IMR-90 (cell line): ENCODE results near the gene TRIML2. TPM values are rescaled to one million over a fixed set of nuclear protein-coding genes. Genes with fewer than 3 reads are reported as not detected.

Experiments used
- ATAC-seq: fragments of 200-7000 bp; cut with Tn5 transposase; 2 replicates; pipeline ENCODE4 v1.9.1; 2020; ENCODE audit warnings: low read depth, mild to moderate bottlenecking, moderate library complexity
- BruUV-seq: library from RNA; stranded (reverse); fragments of 400-500 nt; replicated peaks from 2 replicates; lab custom pipeline; 2021; lab: Mats Ljungman, UMichigan
- CTCF ChIA-PET: fragments of 300-600 bp; formaldehyde crosslinking; extraction: SDS; loops from one replicate; lab custom pipeline; 2021; ENCODE audit warnings: antibody characterized with exemption; lab: Yijun Ruan, JAX
- POLR2A ChIA-PET: fragments of 300-600 bp; sonication (Branson Sonifier 250); formaldehyde crosslinking; loops from one replicate; lab custom pipeline; 2022; ENCODE audit warnings: antibody characterized with exemption; ENCODE audit not compliant: unreplicated experiment; lab: Charles Lee
- DNase-seq: peaks from one replicate; pipeline ENCODE4 v3.0.0; 2013
- H2AFZ ChIP-seq: replicated peaks from 2 replicates; pipeline ENCODE3; 2013; ENCODE audit warnings: low read length, mild to moderate bottlenecking; ENCODE audit not compliant: poor library complexity
- H2AK5ac ChIP-seq: 2 replicates; pipeline ENCODE4 v1.6.1; 2013; ENCODE audit warnings: low read depth, low read length, inconsistent platforms
- H2AK9ac ChIP-seq: replicated peaks from 2 replicates; pipeline ENCODE3; 2013; ENCODE audit warnings: mild to moderate bottlenecking, low read depth, low read length, moderate library complexity; ENCODE audit not compliant: poor library complexity
- H2BK120ac ChIP-seq: 2 replicates; pipeline ENCODE4 v1.6.1; 2013; ENCODE audit warnings: low read depth, low read length, inconsistent platforms
- H2BK15ac ChIP-seq: 3 replicates; pipeline ENCODE4 v1.6.1; 2013; ENCODE audit warnings: low read depth, low read length, inconsistent platforms
- H2BK20ac ChIP-seq: 2 replicates; pipeline ENCODE4 v1.6.1; 2013; ENCODE audit warnings: low read depth, mild to moderate bottlenecking, inconsistent platforms, low read length, moderate library complexity
- H2BK5ac ChIP-seq: 2 replicates; pipeline ENCODE4 v1.6.1; 2013; ENCODE audit warnings: mild to moderate bottlenecking, low read depth, low read length, inconsistent platforms; ENCODE audit not compliant: poor library complexity, severe bottlenecking
- H3K14ac ChIP-seq: replicated peaks from 2 replicates; pipeline ENCODE4 v1.6.1; 2013; ENCODE audit warnings: low read depth, low read length, inconsistent platforms
- H3K18ac ChIP-seq: 2 replicates; pipeline ENCODE4 v1.6.1; 2013; ENCODE audit warnings: low read depth, low read length, control low read depth
- H3K23ac ChIP-seq: 2 replicates; pipeline ENCODE4 v1.6.1; 2013; ENCODE audit warnings: low read depth, low read length, inconsistent platforms
- H3K27ac ChIP-seq: 2 replicates; pipeline ENCODE4 v1.5.1; 2013; ENCODE audit warnings: mild to moderate bottlenecking, control low read depth, low read length; ENCODE audit not compliant: insufficient read depth
- H3K27me3 ChIP-seq: 2 replicates; pipeline ENCODE4 v1.6.1; 2013; ENCODE audit warnings: low read length; ENCODE audit not compliant: control insufficient read depth, insufficient read depth
- H3K36me3 ChIP-seq: 2 replicates; pipeline ENCODE4 v1.6.1; 2013; ENCODE audit warnings: low read length, mixed read lengths; ENCODE audit not compliant: control insufficient read depth, insufficient read depth
- H3K4ac ChIP-seq: 2 replicates; pipeline ENCODE4 v1.6.1; 2013; ENCODE audit warnings: low read depth, low read length, inconsistent platforms
- H3K4me1 ChIP-seq: 2 replicates; pipeline ENCODE4 v1.6.1; 2013; ENCODE audit warnings: low read length, mixed read lengths; ENCODE audit not compliant: control insufficient read depth, insufficient read depth
- H3K4me2 ChIP-seq: 2 replicates; pipeline ENCODE4 v1.6.1; 2013; ENCODE audit warnings: low read depth, mild to moderate bottlenecking, control low read depth, low read length, moderate library complexity
- H3K4me3 ChIP-seq: 2 replicates; pipeline ENCODE4 v1.5.1; 2013; ENCODE audit warnings: low read depth, mild to moderate bottlenecking, control low read depth, low read length, moderate library complexity; ENCODE audit not compliant: insufficient read depth
- H3K56ac ChIP-seq: 2 replicates; pipeline ENCODE4 v1.6.1; 2013; ENCODE audit warnings: low read length, inconsistent platforms; ENCODE audit not compliant: insufficient read depth; ENCODE audit errors: extremely low read depth
- H3K79me1 ChIP-seq, 2 experiments: 2 replicates each; pipeline ENCODE4 v1.6.1; 2013; ENCODE audit warnings: low read length in 2 of 2, inconsistent platforms in 1 of 2, low read depth in 1 of 2
- H3K9ac ChIP-seq: 2 replicates; pipeline ENCODE4 v1.6.1; 2013; ENCODE audit warnings: low read depth, low read length, control low read depth
- H3K9me1 ChIP-seq: 2 replicates; pipeline ENCODE4 v1.6.1; 2013; ENCODE audit warnings: low read length, inconsistent platforms; ENCODE audit not compliant: insufficient read depth
- H3K9me3 ChIP-seq: 2 replicates; pipeline ENCODE4 v1.6.1; 2013; ENCODE audit warnings: low read length; ENCODE audit not compliant: control insufficient read depth, insufficient read depth
- H4K20me1 ChIP-seq: 2 replicates; pipeline ENCODE4 v1.6.1; 2013; ENCODE audit warnings: low read length, inconsistent platforms; ENCODE audit not compliant: insufficient read depth
- H4K5ac ChIP-seq: 2 replicates; pipeline ENCODE4 v1.6.1; 2013; ENCODE audit warnings: mild to moderate bottlenecking, low read depth, low read length, control low read depth
- H4K8ac ChIP-seq, 2 experiments: 2 replicates each; pipeline ENCODE4 v1.6.1; 2013; ENCODE audit warnings: low read depth in 2 of 2, low read length in 2 of 2, control low read depth in 1 of 2, inconsistent platforms in 1 of 2
- H4K91ac ChIP-seq: 2 replicates; pipeline ENCODE4 v1.6.1; 2013; ENCODE audit warnings: low read depth, low read length, inconsistent platforms; ENCODE audit not compliant: insufficient read depth
- CTCF ChIP-seq: conservative IDR thresholded peaks from 2 replicates; pipeline ENCODE4 v1.5.1; 2012; ENCODE audit warnings: mild to moderate bottlenecking, low read depth, low read length, improper control_type of control experiment
- FOS ChIP-seq: fragments of 150-350 bp; IDR thresholded peaks from 2 replicates; pipeline ENCODE4 v1.6.1; 2016; ENCODE audit warnings: low read depth, low read length
- MAZ ChIP-seq: IDR thresholded peaks from 2 replicates; pipeline ENCODE4 v1.6.1; 2012; ENCODE audit warnings: low read depth, mild to moderate bottlenecking, low read length, improper control_type of control experiment, moderate library complexity, borderline replicate concordance
- WGBS, 2 experiments: methylation state at CpG; one replicate each; pipeline versions ENCODE4 v1.1.5 to v1.1.7; 2013; ENCODE audit warnings: missing lambda C conversion rate in 2 of 2; ENCODE audit not compliant: insufficient read length in 1 of 2; ENCODE audit errors: extremely low coverage in 2 of 2; 5-methylcytosine and 5-hydroxymethylcytosine counted together
- dilution Hi-C: fragments of 300-500 bp; cut with HindIII; formaldehyde crosslinking; loops from one replicate; pipeline ENCODE4 v1.14.3; 2018; ENCODE audit warnings: low sequenced_read_pairs; ENCODE audit not compliant: unreplicated experiment
- in situ Hi-C: fragments of 300-500 bp; cut with MboI; formaldehyde crosslinking; loops from 3 replicates; pipeline ENCODE4 v1.14.3; 2019; ENCODE audit warnings: low sequenced_read_pairs, inconsistent platforms, mixed read lengths
- intact Hi-C: fragments of 100-400 bp; cut with micrococcal nuclease; formaldehyde crosslinking; loops from 2 replicates; pipeline ENCODE4 v1.10.0; 2022
- polyA plus RNA-seq, 3 experiments: library from polyadenylated mRNA; depleted of rRNA; stranded (reverse); fragments of >200 nt; gene quantifications; 2 replicates each; pipeline ENCODE4 v1.2.3, GENCODE V29; 2012; ENCODE audit warnings: low replicate concordance in 1 of 3
- total RNA-seq: library from RNA; depleted of rRNA; stranded (reverse); fragments of >200 nt; gene quantifications from 2 replicates; pipeline ENCODE4 v1.2.3, GENCODE V29; 2012

Gene TRIML2
- total and polyA plus RNA-seq, 2 of the 4 experiments (the other 2 are of a cell fraction) = 0.18 to 0.21 TPM

- Histone ChIP-seq H2AK9ac (no peak overlapping the region), H4K91ac (no peak overlapping the region), H3K14ac (no peak overlapping the region), H3K4ac (no peak overlapping the region), H3K9me1 (peaks cover 2% of the 10 kb centered on the region; the same call in 1 of the 2 replicates), H3K56ac (no peak overlapping the region), H4K5ac (no peak overlapping the region), H2BK15ac (no peak overlapping the region), H4K8ac (no peak overlapping the region), H3K4me3 (no peak overlapping the region), H3K27me3 (no peaks in the 10 kb centered on the region), H3K23ac (no peak overlapping the region), H3K18ac (no peak overlapping the region), H2AK5ac (no peak overlapping the region), H2AFZ (no peak overlapping the region), H2BK20ac (no peak overlapping the region), H3K79me1 (no peaks in the 10 kb centered on the region), H2BK120ac (no peak overlapping the region), H3K36me3 (no peaks in the 10 kb centered on the region), H4K20me1 (no peaks in the 10 kb centered on the region), H3K9ac (no peak overlapping the region), H3K9me3 (peaks cover 2% of the 10 kb centered on the region; the same call in 1 of the 2 replicates), H3K27ac (no peak overlapping the region), H3K4me2 (no peak overlapping the region), H3K4me1 (peaks cover 4% of the 10 kb centered on the region; the same call in 1 of the 2 replicates), H2BK5ac (no peak overlapping the region)
- dilution Hi-C loops (no loop called here), in situ Hi-C loops (no loop called here), intact Hi-C loops (no loop called here)
- DNase-seq (no peak), ATAC-seq (no peak)
- BruUV-seq = no TSS peak
- 98% methylated on average over 11 of the region's 40 CpGs; no CpG with 5 or more reads in 1 of the 2 experiments for WGBS, 2 experiments
- CTCF ChIA-PET = no interaction called here
- no peak for TF ChIP-seq FOS
- TF ChIP-seq CTCF = no peak
- no peak for TF ChIP-seq MAZ
- POLR2A ChIA-PET = no interaction called here
Measured at GRCh38 chr4:188106454-188106853, 2.9 kb downstream of the TRIML2 start.
